Chondrocyte (in vitro differentiated cells): Measurements from ENCODE around the gene DDA1. TPM values are rescaled to one million over a fixed set of nuclear protein-coding genes. Genes with fewer than 3 reads are reported as not detected.
A peak's percentile ranks its signal among the peaks of the same experiment; 100 is the strongest.

Experiments
- DNase-seq: peaks from one replicate; pipeline ENCODE4 v3.0.0; 2021; ENCODE audit warnings: mixed read lengths, low spot score
- H3K27ac Mint-ChIP-seq: one replicate; pipeline ENCODE4 v1.8.0; 2021; ENCODE audit warnings: mild to moderate bottlenecking, moderate library complexity, mixed read lengths; ENCODE audit not compliant: unreplicated experiment
- H3K27me3 Mint-ChIP-seq: 2 replicates; pipeline ENCODE4 v1.8.0; 2021; ENCODE audit warnings: low read depth, mixed read lengths
- H3K36me3 Mint-ChIP-seq: 2 replicates; pipeline ENCODE4 v1.8.0; 2021; ENCODE audit warnings: low read depth, mixed read lengths
- H3K4me1 Mint-ChIP-seq: 2 replicates; pipeline ENCODE4 v1.8.0; 2021; ENCODE audit warnings: low read depth, mild to moderate bottlenecking, mixed read lengths
- H3K4me3 Mint-ChIP-seq: one replicate; pipeline ENCODE4 v1.8.0; 2021; ENCODE audit warnings: mild to moderate bottlenecking, moderate library complexity, mixed read lengths; ENCODE audit not compliant: unreplicated experiment
- H3K9me3 Mint-ChIP-seq: 2 replicates; pipeline ENCODE4 v1.8.0; 2021; ENCODE audit warnings: low read depth, mixed read lengths
- CTCF ChIP-seq: fragments of 200-600 bp; sonication (generic); IDR thresholded peaks from 2 replicates; pipeline ENCODE4 v1.5.0; 2021; ENCODE audit warnings: antibody characterized with exemption, mild to moderate bottlenecking, moderate library complexity
- total RNA-seq: library from RNA; stranded (reverse); gene quantifications from 3 replicates; pipeline ENCODE4 v1.2.1, GENCODE V29; 2021

Gene DDA1
- total RNA-seq, 1 donor from 2014 or later = 63.9 TPM

- Mint-ChIP-seq H3K27ac (no peak overlapping the region), H3K9me3 (no peaks in the 10 kb centered on the region), H3K27me3 (no peaks in the 10 kb centered on the region), H3K36me3 (no peaks in the 10 kb centered on the region), H3K4me1 (peaks cover 15% of the 10 kb centered on the region), H3K4me3 (no peak overlapping the region)
- no peak for TF ChIP-seq CTCF
- DNase-seq = no peak
Measured at GRCh38 chr19:17340302-17340870, 31.0 kb downstream of the DDA1 start.

- Mint-ChIP-seq H3K27me3 (no peaks in the 10 kb centered on the region), H3K4me1 (peaks cover 15% of the 10 kb centered on the region), H3K36me3 (no peaks in the 10 kb centered on the region), H3K27ac (no peak overlapping the region), H3K4me3 (no peak overlapping the region), H3K9me3 (no peaks in the 10 kb centered on the region)
- no peak for DNase-seq
- TF ChIP-seq CTCF = no peak
Measured at GRCh38 chr19:17340871-17341357, 31.6 kb downstream of the DDA1 start.

GRCh38 chr19:17341386-17341785 lies 32.0 kb downstream of the DDA1 start:
- TF ChIP-seq CTCF = no peak
- no peak for DNase-seq
- Mint-ChIP-seq H3K4me3 (no peak overlapping the region), H3K27me3 (no peaks in the 10 kb centered on the region), H3K4me1 (peaks cover 16% of the 10 kb centered on the region), H3K9me3 (no peaks in the 10 kb centered on the region), H3K36me3 (no peaks in the 10 kb centered on the region), H3K27ac (no peak overlapping the region)

GRCh38 chr19:17341845-17342244 lies 32.5 kb downstream of the DDA1 start:
- H3K27me3 Mint-ChIP-seq = no peaks in the 10 kb centered on the region
- peaks cover 21% of the 10 kb centered on the region for H3K4me1 Mint-ChIP-seq
- no peak overlapping the region for H3K4me3 Mint-ChIP-seq
- no peak for DNase-seq
- H3K36me3 Mint-ChIP-seq = no peaks in the 10 kb centered on the region
- no peaks in the 10 kb centered on the region for H3K9me3 Mint-ChIP-seq
- no peak for TF ChIP-seq CTCF
- no peak overlapping the region for H3K27ac Mint-ChIP-seq

GRCh38 chr19:17346109-17346671 lies 36.8 kb downstream of the DDA1 start:
- Mint-ChIP-seq H3K36me3 (no peaks in the 10 kb centered on the region), H3K27me3 (no peaks in the 10 kb centered on the region), H3K27ac (peak overlapping the region; percentile 5), H3K4me3 (no peak overlapping the region), H3K4me1 (peaks cover 38% of the 10 kb centered on the region), H3K9me3 (no peaks in the 10 kb centered on the region)
- TF ChIP-seq CTCF = peak; percentile 93
- no peak for DNase-seq
